IMR-90 (cell line): ENCODE data around the gene AQP6. TPM values are rescaled to one million over a fixed set of nuclear protein-coding genes. Genes with fewer than 3 reads are reported as not detected.

Experiments
- ATAC-seq: fragments of 200-7000 bp; cut with Tn5 transposase; 2 replicates; pipeline ENCODE4 v1.9.1; 2020; ENCODE audit warnings: low read depth, mild to moderate bottlenecking, moderate library complexity
- BruUV-seq: library from RNA; stranded (reverse); fragments of 400-500 nt; replicated peaks from 2 replicates; lab custom pipeline; 2021; lab: Mats Ljungman, UMichigan
- CTCF ChIA-PET: fragments of 300-600 bp; formaldehyde crosslinking; extraction: SDS; loops from one replicate; lab custom pipeline; 2021; ENCODE audit warnings: antibody characterized with exemption; lab: Yijun Ruan, JAX
- POLR2A ChIA-PET: fragments of 300-600 bp; sonication (Branson Sonifier 250); formaldehyde crosslinking; loops from one replicate; lab custom pipeline; 2022; ENCODE audit warnings: antibody characterized with exemption; ENCODE audit not compliant: unreplicated experiment; lab: Charles Lee
- DNase-seq: peaks from one replicate; pipeline ENCODE4 v3.0.0; 2013
- H2AFZ ChIP-seq: replicated peaks from 2 replicates; pipeline ENCODE3; 2013; ENCODE audit warnings: low read length, mild to moderate bottlenecking; ENCODE audit not compliant: poor library complexity
- H2AK5ac ChIP-seq: 2 replicates; pipeline ENCODE4 v1.6.1; 2013; ENCODE audit warnings: low read depth, low read length, inconsistent platforms
- H2AK9ac ChIP-seq: replicated peaks from 2 replicates; pipeline ENCODE3; 2013; ENCODE audit warnings: mild to moderate bottlenecking, low read depth, low read length, moderate library complexity; ENCODE audit not compliant: poor library complexity
- H2BK120ac ChIP-seq: 2 replicates; pipeline ENCODE4 v1.6.1; 2013; ENCODE audit warnings: low read depth, low read length, inconsistent platforms
- H2BK15ac ChIP-seq: 3 replicates; pipeline ENCODE4 v1.6.1; 2013; ENCODE audit warnings: low read depth, low read length, inconsistent platforms
- H2BK20ac ChIP-seq: 2 replicates; pipeline ENCODE4 v1.6.1; 2013; ENCODE audit warnings: low read depth, mild to moderate bottlenecking, inconsistent platforms, low read length, moderate library complexity
- H2BK5ac ChIP-seq: 2 replicates; pipeline ENCODE4 v1.6.1; 2013; ENCODE audit warnings: mild to moderate bottlenecking, low read depth, low read length, inconsistent platforms; ENCODE audit not compliant: poor library complexity, severe bottlenecking
- H3K14ac ChIP-seq: replicated peaks from 2 replicates; pipeline ENCODE4 v1.6.1; 2013; ENCODE audit warnings: low read depth, low read length, inconsistent platforms
- H3K18ac ChIP-seq: 2 replicates; pipeline ENCODE4 v1.6.1; 2013; ENCODE audit warnings: low read depth, low read length, control low read depth
- H3K23ac ChIP-seq: 2 replicates; pipeline ENCODE4 v1.6.1; 2013; ENCODE audit warnings: low read depth, low read length, inconsistent platforms
- H3K27ac ChIP-seq: 2 replicates; pipeline ENCODE4 v1.5.1; 2013; ENCODE audit warnings: mild to moderate bottlenecking, control low read depth, low read length; ENCODE audit not compliant: insufficient read depth
- H3K27me3 ChIP-seq: 2 replicates; pipeline ENCODE4 v1.6.1; 2013; ENCODE audit warnings: low read length; ENCODE audit not compliant: control insufficient read depth, insufficient read depth
- H3K36me3 ChIP-seq: 2 replicates; pipeline ENCODE4 v1.6.1; 2013; ENCODE audit warnings: low read length, mixed read lengths; ENCODE audit not compliant: control insufficient read depth, insufficient read depth
- H3K4ac ChIP-seq: 2 replicates; pipeline ENCODE4 v1.6.1; 2013; ENCODE audit warnings: low read depth, low read length, inconsistent platforms
- H3K4me1 ChIP-seq: 2 replicates; pipeline ENCODE4 v1.6.1; 2013; ENCODE audit warnings: low read length, mixed read lengths; ENCODE audit not compliant: control insufficient read depth, insufficient read depth
- H3K4me2 ChIP-seq: 2 replicates; pipeline ENCODE4 v1.6.1; 2013; ENCODE audit warnings: low read depth, mild to moderate bottlenecking, control low read depth, low read length, moderate library complexity
- H3K4me3 ChIP-seq: 2 replicates; pipeline ENCODE4 v1.5.1; 2013; ENCODE audit warnings: low read depth, mild to moderate bottlenecking, control low read depth, low read length, moderate library complexity; ENCODE audit not compliant: insufficient read depth
- H3K56ac ChIP-seq: 2 replicates; pipeline ENCODE4 v1.6.1; 2013; ENCODE audit warnings: low read length, inconsistent platforms; ENCODE audit not compliant: insufficient read depth; ENCODE audit errors: extremely low read depth
- H3K79me1 ChIP-seq, 2 experiments: 2 replicates each; pipeline ENCODE4 v1.6.1; 2013; ENCODE audit warnings: low read length in 2 of 2, inconsistent platforms in 1 of 2, low read depth in 1 of 2
- H3K9ac ChIP-seq: 2 replicates; pipeline ENCODE4 v1.6.1; 2013; ENCODE audit warnings: low read depth, low read length, control low read depth
- H3K9me1 ChIP-seq: 2 replicates; pipeline ENCODE4 v1.6.1; 2013; ENCODE audit warnings: low read length, inconsistent platforms; ENCODE audit not compliant: insufficient read depth
- H3K9me3 ChIP-seq: 2 replicates; pipeline ENCODE4 v1.6.1; 2013; ENCODE audit warnings: low read length; ENCODE audit not compliant: control insufficient read depth, insufficient read depth
- H4K20me1 ChIP-seq: 2 replicates; pipeline ENCODE4 v1.6.1; 2013; ENCODE audit warnings: low read length, inconsistent platforms; ENCODE audit not compliant: insufficient read depth
- H4K5ac ChIP-seq: 2 replicates; pipeline ENCODE4 v1.6.1; 2013; ENCODE audit warnings: mild to moderate bottlenecking, low read depth, low read length, control low read depth
- H4K8ac ChIP-seq, 2 experiments: 2 replicates each; pipeline ENCODE4 v1.6.1; 2013; ENCODE audit warnings: low read depth in 2 of 2, low read length in 2 of 2, control low read depth in 1 of 2, inconsistent platforms in 1 of 2
- H4K91ac ChIP-seq: 2 replicates; pipeline ENCODE4 v1.6.1; 2013; ENCODE audit warnings: low read depth, low read length, inconsistent platforms; ENCODE audit not compliant: insufficient read depth
- BHLHE40 ChIP-seq: fragments of 150-350 bp; IDR thresholded peaks from 2 replicates; pipeline ENCODE4 v1.6.1; 2016; ENCODE audit warnings: mild to moderate bottlenecking, low read depth, low read length
- CHD1 ChIP-seq: IDR thresholded peaks from 2 replicates; pipeline ENCODE4 v1.6.1; 2012; ENCODE audit warnings: low read depth, low read length, improper control_type of control experiment
- WGBS, 2 experiments: methylation state at CpG; one replicate each; pipeline versions ENCODE4 v1.1.5 to v1.1.7; 2013; ENCODE audit warnings: missing lambda C conversion rate in 2 of 2; ENCODE audit not compliant: insufficient read length in 1 of 2; ENCODE audit errors: extremely low coverage in 2 of 2; 5-methylcytosine and 5-hydroxymethylcytosine counted together
- dilution Hi-C: fragments of 300-500 bp; cut with HindIII; formaldehyde crosslinking; loops from one replicate; pipeline ENCODE4 v1.14.3; 2018; ENCODE audit warnings: low sequenced_read_pairs; ENCODE audit not compliant: unreplicated experiment
- in situ Hi-C: fragments of 300-500 bp; cut with MboI; formaldehyde crosslinking; loops from 3 replicates; pipeline ENCODE4 v1.14.3; 2019; ENCODE audit warnings: low sequenced_read_pairs, inconsistent platforms, mixed read lengths
- intact Hi-C: fragments of 100-400 bp; cut with micrococcal nuclease; formaldehyde crosslinking; loops from 2 replicates; pipeline ENCODE4 v1.10.0; 2022
- polyA plus RNA-seq, 3 experiments: library from polyadenylated mRNA; depleted of rRNA; stranded (reverse); fragments of >200 nt; gene quantifications; 2 replicates each; pipeline ENCODE4 v1.2.3, GENCODE V29; 2012; ENCODE audit warnings: low replicate concordance in 1 of 3
- total RNA-seq: library from RNA; depleted of rRNA; stranded (reverse); fragments of >200 nt; gene quantifications from 2 replicates; pipeline ENCODE4 v1.2.3, GENCODE V29; 2012
- TF ChIP-seq, protein P1 (sequence below): fragments of 150-350 bp; IDR thresholded peaks from 2 replicates; pipeline ENCODE4 v1.6.1; 2017; ENCODE audit warnings: mild to moderate bottlenecking, antibody characterized with exemption, low read length, low read depth

Gene AQP6
- total and polyA plus RNA-seq, 2 of the 4 experiments (the other 2 are of a cell fraction) = not detected

DNA sequence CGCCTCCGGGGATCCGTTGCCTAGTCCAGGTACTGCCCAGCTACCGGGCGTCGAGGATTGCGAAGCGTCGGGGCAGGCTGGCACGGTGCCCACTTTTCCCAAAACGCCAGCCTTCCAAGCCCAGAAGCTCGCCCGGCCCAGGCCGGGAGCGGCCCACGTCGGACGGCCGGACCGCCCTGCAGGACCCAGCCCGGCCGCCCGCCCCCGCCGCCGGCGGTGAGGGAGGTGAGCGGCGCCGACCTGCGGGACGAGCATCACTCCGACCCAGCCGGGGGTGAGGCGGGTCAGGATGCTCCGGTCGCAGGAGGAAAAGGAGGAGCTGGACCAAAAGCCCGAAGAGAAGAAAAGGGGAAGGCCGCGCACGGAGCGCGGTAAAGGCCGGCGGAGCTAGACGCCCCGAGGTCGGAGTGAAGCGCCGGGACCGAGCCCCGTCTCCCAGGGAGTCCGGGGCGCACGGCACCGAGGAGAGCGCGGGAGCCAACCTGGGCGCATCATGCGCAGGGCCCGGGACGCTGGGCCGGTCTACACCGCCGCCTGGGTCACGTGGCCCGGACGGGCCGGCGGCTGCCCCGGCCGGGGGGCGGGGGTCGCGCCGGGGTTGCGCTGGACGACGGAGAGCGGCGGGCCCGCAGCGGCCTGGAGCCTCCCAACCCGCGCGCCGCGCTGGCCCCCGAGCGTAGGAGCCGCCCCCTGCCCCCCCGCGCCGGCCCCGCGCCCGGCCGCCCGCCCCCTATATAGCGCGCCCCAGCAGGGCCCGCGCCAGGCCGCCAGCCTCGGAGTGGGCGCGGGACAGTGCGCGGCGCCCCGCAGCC is 11.4 kb upstream of the AQP6 start, which contains the start of gene AQP5:
Gene AQP5, plus strand, starts transcription at position 762 of the 812 bp plus-strand sequence. CDS start 146 bp downstream, outside the sequence.
- H2BK15ac ChIP-seq = no peak within 1 kb of the TSS
- no peak within 1 kb of the TSS for H4K8ac ChIP-seq
- H2AK9ac ChIP-seq = peak within 1 kb of the TSS; percentile 37
- H3K79me1 ChIP-seq = no peaks in the 10 kb centered on the region
- H3K18ac ChIP-seq = no peak within 1 kb of the TSS
- intact Hi-C loops = loop anchor here (10.0 kb wide), 1 partner anchor 213 kb away; no protein-coding TSS in a partner anchor
- no peak within 1 kb of the TSS for H4K5ac ChIP-seq
- no peaks in the 10 kb centered on the region for H3K36me3 ChIP-seq
- peaks cover 94% of the 10 kb centered on the region for H3K27me3 ChIP-seq
- peak; percentile 40 for ATAC-seq
- in situ Hi-C loops = loop anchor here (10.0 kb wide), 1 partner anchor 187 kb away; no protein-coding TSS in a partner anchor
- CTCF ChIA-PET = no interaction called here
- no peak within 1 kb of the TSS for H3K56ac ChIP-seq
- POLR2A ChIA-PET = no interaction called here
- no peak within 1 kb of the TSS; the same call in 1 of the 2 replicates for H3K4me3 ChIP-seq
- no peak for TF ChIP-seq BHLHE40
- no peak for TF ChIP-seq CHD1
- TF ChIP-seq, protein P1, sequence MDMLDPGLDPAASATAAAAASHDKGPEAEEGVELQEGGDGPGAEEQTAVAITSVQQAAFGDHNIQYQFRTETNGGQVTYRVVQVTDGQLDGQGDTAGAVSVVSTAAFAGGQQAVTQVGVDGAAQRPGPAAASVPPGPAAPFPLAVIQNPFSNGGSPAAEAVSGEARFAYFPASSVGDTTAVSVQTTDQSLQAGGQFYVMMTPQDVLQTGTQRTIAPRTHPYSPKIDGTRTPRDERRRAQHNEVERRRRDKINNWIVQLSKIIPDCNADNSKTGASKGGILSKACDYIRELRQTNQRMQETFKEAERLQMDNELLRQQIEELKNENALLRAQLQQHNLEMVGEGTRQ = peak; percentile 45
- no peak within 1 kb of the TSS for H3K23ac ChIP-seq
- no peak within 1 kb of the TSS for H2BK5ac ChIP-seq
- peak within 1 kb of the TSS; percentile 68 for H2AFZ ChIP-seq
- no TSS peak for BruUV-seq
- H2BK20ac ChIP-seq = no peak within 1 kb of the TSS
- no peak within 1 kb of the TSS for H3K14ac ChIP-seq
- DNase-seq = no peak
- H2AK5ac ChIP-seq = no peak within 1 kb of the TSS
- no peaks in the 10 kb centered on the region for H4K20me1 ChIP-seq
- H3K4ac ChIP-seq = no peak within 1 kb of the TSS
- H4K91ac ChIP-seq = no peak within 1 kb of the TSS
- no peak within 1 kb of the TSS for H2BK120ac ChIP-seq
- no peaks in the 10 kb centered on the region for H3K4me1 ChIP-seq
- H3K27ac ChIP-seq = no peak within 1 kb of the TSS
- H3K9me1 ChIP-seq = no peaks in the 10 kb centered on the region
- whole genome bisulfite sequencing, 2 experiments = 10% methylated on average over 34 of the region's 111 CpGs; no CpG with 5 or more reads in 1 of the 2 experiments
- dilution Hi-C loops = no loop called here
- no peak within 1 kb of the TSS for H3K9ac ChIP-seq
- H3K9me3 ChIP-seq = no peaks in the 10 kb centered on the region
- H3K4me2 ChIP-seq = no peak within 1 kb of the TSS
